Measurements from ENCODE around the gene SDC4. TPM values are rescaled to one million over a fixed set of nuclear protein-coding genes. Genes with fewer than 3 reads are reported as not detected.

The SDC4 gene
- total and polyA plus RNA-seq, 7 donors = 32.2 to 323 (median 95.2) TPM

GRCh38 chr20:45304464-45304999 lies 43.7 kb downstream of the SDC4 start:
- Histone ChIP-seq H3K36me3 (ENCODE audit: insufficient read depth in 1 of 2, low read depth in 1 of 2) (no peaks in the 10 kb centered on the region), H3K9me3 (no peaks in the 10 kb centered on the region), H3K4me3 (no peak overlapping the region), H3K27ac (no peak overlapping the region), H3K4me1 (no peaks in the 10 kb centered on the region), H3K27me3 (ENCODE audit: insufficient read depth in 3 of 3, low read length in 2 of 3) (peaks cover 0 to 49% (median 4%) of the 10 kb centered on the region in 3 donors)
- DNase-seq (no peak), ATAC-seq (no peak)
- WGBS, 3 donors = 64 to 80% (median 66%) methylated on average over 43 of the region's 43 CpGs
- intact Hi-C loops (cut with DNase I) = loop anchor here in 1 of 2 donors (10.0 kb wide), 1 partner anchor 290 kb away; no protein-coding TSS in a partner anchor
- no peak for TF ChIP-seq CTCF (IDR thresholded peaks at IDR 0.05)

GRCh38 chr20:45303586-45304463 lies 44.4 kb downstream of the SDC4 start:
- no peaks in the 10 kb centered on the region for H3K9me3 ChIP-seq
- intact Hi-C loops (cut with DNase I) = loop anchor here in 1 of 2 donors (10.0 kb wide), 1 partner anchor 289 kb away; no protein-coding TSS in a partner anchor
- DNase-seq = no peak
- no peaks in the 10 kb centered on the region for H3K4me1 ChIP-seq
- peaks cover 0 to 49% (median 4%) of the 10 kb centered on the region in 3 donors for H3K27me3 ChIP-seq (ENCODE audit: insufficient read depth in 3 of 3, low read length in 2 of 3)
- 41 to 59% (median 44%) methylated on average over 45 to 47 of the region's 47 CpGs for WGBS, 3 donors
- H3K36me3 ChIP-seq (ENCODE audit: insufficient read depth in 1 of 2, low read depth in 1 of 2) = no peaks in the 10 kb centered on the region
- H3K27ac ChIP-seq = no peak overlapping the region
- ATAC-seq = no peak
- no peak overlapping the region for H3K4me3 ChIP-seq
- TF ChIP-seq CTCF (IDR thresholded peaks at IDR 0.05) = no peak

DNA sequence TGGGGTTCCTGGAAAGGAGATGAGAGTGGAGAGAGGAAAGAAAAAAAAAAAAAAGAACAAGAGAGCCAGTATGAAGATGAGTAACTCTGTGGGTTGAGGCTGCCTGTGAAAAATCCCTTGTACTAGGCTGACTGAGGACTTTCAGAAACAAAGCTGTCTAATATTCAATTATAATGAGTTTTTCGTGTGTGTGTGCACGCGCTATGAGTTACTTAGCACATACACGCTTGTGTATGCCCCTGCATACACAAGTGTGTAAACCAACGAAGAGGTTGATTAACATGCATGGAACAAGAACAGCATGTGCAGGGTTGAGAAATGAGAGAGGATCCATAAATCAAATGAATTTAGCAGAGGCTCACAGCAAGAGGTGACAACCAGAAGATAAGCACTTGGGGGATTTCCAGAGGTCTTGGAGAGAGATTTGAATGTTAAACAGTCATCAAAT lies 46.4 kb downstream of the SDC4 start:
- DNase-seq = no peak
- no peaks in the 10 kb centered on the region for H3K9me3 ChIP-seq
- H3K27me3 ChIP-seq (ENCODE audit: insufficient read depth in 3 of 3, low read length in 2 of 3) = peaks cover 0 to 44% (median 4%) of the 10 kb centered on the region in 3 donors
- no peaks in the 10 kb centered on the region for H3K4me1 ChIP-seq
- intact Hi-C loops (cut with DNase I) = loop anchor here in 1 of 2 donors (10.0 kb wide), 1 partner anchor 287 kb away; no protein-coding TSS in a partner anchor
- no peak for ATAC-seq
- 79 to 86% (median 81%) methylated on average over 5 of the region's 5 CpGs for WGBS, 3 donors
- no peak overlapping the region for H3K4me3 ChIP-seq
- TF ChIP-seq CTCF (IDR thresholded peaks at IDR 0.05) = no peak
- no peak overlapping the region for H3K27ac ChIP-seq
- H3K36me3 ChIP-seq (ENCODE audit: insufficient read depth in 1 of 2, low read depth in 1 of 2) = no peaks in the 10 kb centered on the region

DNA sequence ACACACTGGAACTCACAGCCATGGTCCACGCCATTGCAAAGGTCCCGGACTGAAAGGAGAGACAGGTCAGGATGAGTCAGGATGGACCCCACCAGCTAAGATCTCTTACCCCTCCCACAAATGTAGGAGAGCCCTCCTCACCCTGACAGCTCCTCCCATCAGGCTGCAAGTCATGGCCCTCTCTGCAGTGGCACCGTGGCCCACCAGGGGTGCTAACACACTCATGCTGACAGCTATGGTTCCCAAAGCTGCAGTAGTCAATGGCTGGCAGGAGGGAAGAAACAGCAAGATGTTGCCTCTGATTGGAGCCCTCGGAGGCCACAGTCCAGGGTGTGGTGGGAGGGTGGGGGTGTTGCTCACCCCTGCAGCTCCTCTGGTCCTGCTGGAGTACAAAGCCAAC lies 47.3 kb downstream of the SDC4 start:
- Histone ChIP-seq H3K9me3 (no peaks in the 10 kb centered on the region), H3K4me3 (no peak overlapping the region), H3K4me1 (no peaks in the 10 kb centered on the region), H3K27ac (no peak overlapping the region), H3K36me3 (ENCODE audit: insufficient read depth in 1 of 2, low read depth in 1 of 2) (no peaks in the 10 kb centered on the region), H3K27me3 (ENCODE audit: insufficient read depth in 3 of 3, low read length in 2 of 3) (peaks cover 0 to 36% (median 0%) of the 10 kb centered on the region in 3 donors)
- intact Hi-C loops (cut with DNase I) = loop anchor here in 1 of 2 donors (10.0 kb wide), 1 partner anchor 286 kb away; no protein-coding TSS in a partner anchor
- WGBS, 3 donors = 36 to 41% (median 40%) methylated on average over 4 of the region's 4 CpGs
- TF ChIP-seq CTCF (IDR thresholded peaks at IDR 0.05) = no peak
- ATAC-seq (no peak), DNase-seq (no peak)
